NCI-H1105 treated with DMSO at 0.1 percent for 48 hours (cell line): ENCODE measurements around the gene HNMT.
"Not testable (repeated sequence)": the region's sequence is repeated elsewhere in the genome, so short reads cannot be mapped to it uniquely, and the experiment has no call there.

Experiments
- DNase-seq: peaks from one replicate; lab custom pipeline; 2025; lab: John Stamatoyannopoulos, UW

Gene HNMT

DNA sequence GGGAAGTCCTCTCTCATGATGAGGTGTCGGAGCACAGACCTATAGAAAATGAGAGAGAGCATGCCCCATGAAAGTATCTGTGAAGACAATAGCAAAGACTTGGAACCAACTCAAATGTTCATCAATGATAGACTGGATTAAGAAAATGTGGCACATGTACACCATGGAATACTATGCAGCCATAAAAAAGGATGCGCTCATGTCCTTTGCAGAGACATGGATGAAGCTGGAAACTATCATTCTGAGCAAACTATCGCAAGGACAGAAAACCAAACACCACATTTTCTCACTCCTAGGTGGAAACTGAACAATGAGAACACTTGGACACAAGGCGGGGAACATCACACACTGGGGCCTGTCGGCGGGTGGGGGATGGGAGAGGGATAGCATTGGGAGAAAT lies 79.3 kb downstream of the HNMT start:
- not testable (repeated sequence) for DNase-seq

DNA sequence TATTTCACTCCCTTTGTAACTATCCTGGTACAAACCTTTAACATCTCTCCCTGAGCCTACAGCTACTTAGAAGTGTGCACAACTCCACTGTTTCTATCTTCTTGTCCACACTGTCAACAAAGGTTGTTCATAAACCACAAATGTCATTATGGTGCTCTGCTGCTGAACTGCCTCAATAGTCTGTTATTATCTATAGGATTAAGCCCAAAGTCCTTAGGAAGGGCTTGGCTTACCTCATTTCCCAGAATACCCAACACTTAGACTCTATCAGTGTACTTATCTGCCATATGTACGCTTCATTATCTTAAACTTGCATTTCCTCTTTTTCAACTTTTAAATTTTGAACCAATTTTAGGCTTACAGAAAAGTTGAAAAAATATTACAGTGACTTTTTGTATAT lies 94.2 kb downstream of the HNMT start:
- DNase-seq, result no peak

DNA sequence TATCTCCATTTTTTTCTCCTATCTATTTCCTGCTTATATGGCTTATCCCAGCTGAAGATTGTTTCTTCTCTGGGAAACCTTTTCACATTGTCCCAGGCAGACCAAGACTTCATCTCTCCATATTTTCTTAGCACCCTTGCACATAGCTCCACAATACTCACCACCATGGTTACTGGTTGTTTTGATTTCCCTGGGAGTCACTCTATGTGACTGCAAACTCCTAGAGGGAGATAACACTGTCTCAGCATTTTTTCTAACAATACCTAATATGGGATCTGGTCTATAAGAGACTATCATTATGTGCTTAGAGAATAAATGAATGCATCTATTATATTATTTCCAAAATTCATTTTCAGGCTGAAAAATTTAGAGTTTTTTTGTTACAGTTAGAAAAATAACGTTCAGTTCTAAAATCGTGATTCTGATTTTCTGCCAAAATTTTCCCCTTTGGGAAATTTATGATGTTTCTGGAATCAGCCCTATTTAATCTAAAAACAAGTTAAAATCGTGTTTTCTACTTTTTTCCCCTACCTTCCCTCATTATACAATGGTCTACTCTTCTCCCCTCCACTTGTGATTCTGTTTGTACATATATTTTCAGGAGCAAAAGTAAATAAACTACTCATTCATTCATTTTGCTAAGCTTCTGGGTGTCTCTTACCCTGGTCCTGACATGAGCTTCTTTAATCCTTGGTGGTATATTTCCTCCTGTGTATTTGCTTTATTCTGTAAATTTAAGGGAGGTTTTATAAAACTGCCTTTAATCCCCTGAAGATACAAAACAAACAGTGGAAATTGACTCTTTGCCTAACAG lies 95.4 kb downstream of the HNMT start:
- DNase-seq, result no peak

DNA sequence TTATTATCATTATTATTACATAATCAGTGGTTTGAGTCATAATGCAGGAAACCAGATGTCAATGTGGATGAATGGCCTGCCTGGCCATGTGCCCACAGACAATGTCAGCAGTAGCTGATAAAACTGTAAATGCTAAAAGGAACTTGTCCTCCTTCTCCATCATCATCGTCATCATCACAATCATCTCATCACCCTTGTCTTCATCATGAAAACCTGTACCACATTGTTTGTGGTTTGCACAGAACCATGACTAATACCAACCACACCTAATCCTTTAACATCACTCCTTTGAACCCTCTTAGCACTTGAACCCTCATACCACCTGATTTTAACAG lies 96.0 kb downstream of the HNMT start:
- DNase-seq, result peak; percentile 66

DNA sequence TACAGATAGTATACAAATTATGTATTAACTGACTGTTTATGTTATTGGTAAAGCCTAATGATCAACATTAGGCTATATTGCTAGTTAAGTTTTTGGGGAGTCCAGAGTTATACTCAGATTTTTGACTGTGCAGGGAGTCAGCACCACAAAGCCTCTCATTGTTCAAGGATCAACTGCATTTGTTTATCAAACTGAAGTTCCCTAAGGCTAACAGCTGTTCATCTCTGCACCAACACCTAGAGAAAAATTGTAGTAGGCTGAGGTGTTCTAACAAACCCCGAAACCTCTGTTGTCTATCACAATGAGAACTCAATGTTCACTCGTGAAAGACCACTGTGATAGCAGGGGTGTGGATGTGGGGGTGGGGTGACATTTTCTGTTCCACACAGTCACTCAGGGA lies 97.7 kb downstream of the HNMT start:
- no peak for DNase-seq

DNA sequence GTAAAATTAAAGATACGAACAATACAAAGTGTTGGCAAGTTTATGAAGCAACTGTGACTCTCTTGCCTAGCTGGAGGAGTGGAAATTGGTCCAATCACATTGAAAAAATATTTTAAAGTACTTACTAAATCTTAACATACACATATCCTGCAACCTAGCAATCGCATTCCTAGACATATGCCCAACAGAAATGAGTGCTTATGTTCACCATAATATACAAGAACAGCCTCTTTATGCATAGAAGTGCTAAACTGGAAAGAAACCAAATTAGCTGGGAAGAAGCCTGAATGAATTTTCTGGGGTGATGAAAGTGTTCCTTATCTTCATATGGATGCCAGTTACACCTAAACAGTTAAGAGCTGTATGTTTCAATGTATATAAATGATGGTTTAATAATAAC lies 98.9 kb downstream of the HNMT start:
- DNase-seq, result no peak
